Hindlimb muscle (tissue), 1 donor: ENCODE data around the gene UBE2O. TPM values are rescaled to one million over a fixed set of nuclear protein-coding genes. Genes with fewer than 3 reads are reported as not detected.

Experiments used
- polyA plus RNA-seq: library from polyadenylated mRNA; unstranded; fragments of 120-200 nt; gene quantifications from one replicate; pipeline ENCODE4 v1.2.1, GENCODE V29; 2013; ENCODE audit not compliant: insufficient read length

The UBE2O gene
- polyA plus RNA-seq, 1 donor = 18.8 TPM

Other genes starting within 250 kb of the UBE2O start
- 15.4 TPM for gene RNF157, start 212.7 kb downstream of the UBE2O start, polyA plus RNA-seq
- 27.3 TPM for gene UBALD2, start 187.8 kb downstream of the UBE2O start, polyA plus RNA-seq
- 5.6 TPM for gene QRICH2, start 144.9 kb downstream of the UBE2O start, polyA plus RNA-seq
- gene PRPSAP1, start 99.2 kb downstream of the UBE2O start, polyA plus RNA-seq = 36.3 TPM
- 2.3 TPM for gene SPHK1, start 68.5 kb downstream of the UBE2O start, polyA plus RNA-seq
- 0.36 TPM for gene AANAT, start 14.5 kb upstream of the UBE2O start, polyA plus RNA-seq
- gene RHBDF2, start 48.3 kb upstream of the UBE2O start, polyA plus RNA-seq = 10.1 TPM
- gene CYGB, start 84.6 kb upstream of the UBE2O start, polyA plus RNA-seq = 22.7 TPM
- 4.6 TPM for gene PRCD, start 86.9 kb upstream of the UBE2O start, polyA plus RNA-seq
- 2.3 TPM for gene ST6GALNAC2, start 132.7 kb upstream of the UBE2O start, polyA plus RNA-seq
- gene ST6GALNAC1, start 190.6 kb upstream of the UBE2O start, polyA plus RNA-seq = 0.62 TPM